CD4-positive, CD25-positive, alpha-beta regulatory T cell (primary cell): Measurements from ENCODE around the gene C10orf90. TPM values are rescaled to one million over a fixed set of nuclear protein-coding genes. Genes with fewer than 3 reads are reported as not detected.

Experiments used
- ATAC-seq, 2 donors: fragments of 150-1000 bp; cut with Tn5 transposase; one replicate each; pipeline ENCODE4 v1.10.0; 2021; ENCODE audit warnings: low read depth in 2 of 2, moderate number of reproducible peaks in 2 of 2, moderate library complexity in 1 of 2
- DNase-seq, 3 donors: peaks; one replicate each; pipeline versions ENCODE4 v3.0.0 to v3.0.0-alpha.2; 2012 to 2022; ENCODE audit warnings: mixed read lengths in 1 of 3
- H3K27ac ChIP-seq: one replicate; pipeline ENCODE4 v1.7.0; 2013; ENCODE audit warnings: mild to moderate bottlenecking, low read length; ENCODE audit not compliant: insufficient read depth, poor library complexity, severe bottlenecking
- H3K27me3 ChIP-seq: one replicate; pipeline ENCODE4 v1.7.0; 2013; ENCODE audit warnings: low read length; ENCODE audit not compliant: control insufficient read depth, insufficient read depth
- H3K36me3 ChIP-seq: one replicate; pipeline ENCODE4 v1.7.0; 2013; ENCODE audit warnings: mild to moderate bottlenecking, low read length, moderate library complexity; ENCODE audit not compliant: control insufficient read depth, insufficient read depth
- H3K4me1 ChIP-seq: 2 replicates; pipeline ENCODE4 v1.7.0; 2013; ENCODE audit warnings: mild to moderate bottlenecking, low read length; ENCODE audit not compliant: insufficient read depth, control insufficient read depth, poor library complexity, severe bottlenecking
- H3K4me3 ChIP-seq: one replicate; pipeline ENCODE4 v1.7.0; 2013; ENCODE audit warnings: low read depth, mild to moderate bottlenecking, low read length, moderate library complexity
- H3K9me3 ChIP-seq, 2 experiments: 1 replicate in 1 of 2; 2 replicates in 1 of 2; pipeline ENCODE4 v1.7.0; 2013; ENCODE audit warnings: low read length in 2 of 2, mild to moderate bottlenecking in 1 of 2, moderate library complexity in 1 of 2; ENCODE audit not compliant: control insufficient read depth in 2 of 2
- H3K27ac Mint-ChIP-seq, 3 donors: one replicate each; pipeline ENCODE4 v1.8.0; 2020 to 2022; ENCODE audit warnings: mild to moderate bottlenecking in 3 of 3, mixed read lengths in 3 of 3, moderate library complexity in 2 of 3
- H3K27me3 Mint-ChIP-seq: one replicate; pipeline ENCODE4 v1.8.0; 2022; ENCODE audit warnings: mild to moderate bottlenecking, mixed read lengths
- H3K36me3 Mint-ChIP-seq: one replicate; pipeline ENCODE4 v1.8.0; 2020; ENCODE audit warnings: mixed read lengths
- H3K4me1 Mint-ChIP-seq, 4 donors: one replicate each; pipeline ENCODE4 v1.8.0; 2020 to 2022; ENCODE audit warnings: mixed read lengths in 4 of 4, mild to moderate bottlenecking in 1 of 4
- H3K4me3 Mint-ChIP-seq, 4 donors: one replicate each; pipeline ENCODE4 v1.8.0; 2020 to 2022; ENCODE audit warnings: mild to moderate bottlenecking in 4 of 4, mixed read lengths in 4 of 4, moderate library complexity in 3 of 4
- H3K9me3 Mint-ChIP-seq, 7 donors: one replicate each; pipeline ENCODE4 v1.8.0; 2020 to 2022; ENCODE audit warnings: mixed read lengths in 7 of 7, mild to moderate bottlenecking in 3 of 7, moderate library complexity in 2 of 7
- polyA plus RNA-seq, 4 donors: library from polyadenylated mRNA; unstranded; fragments of 300-500 nt; fragmentation: Illumina TruSeq; gene quantifications; one replicate each; pipeline ENCODE4 v1.2.3, GENCODE V29; 2021
- total RNA-seq: library from RNA; stranded (reverse); gene quantifications from one replicate; pipeline ENCODE4 v1.2.3, GENCODE V29; 2022

Gene C10orf90
- total and polyA plus RNA-seq, 5 donors from 2014 or later = not detected

DNA sequence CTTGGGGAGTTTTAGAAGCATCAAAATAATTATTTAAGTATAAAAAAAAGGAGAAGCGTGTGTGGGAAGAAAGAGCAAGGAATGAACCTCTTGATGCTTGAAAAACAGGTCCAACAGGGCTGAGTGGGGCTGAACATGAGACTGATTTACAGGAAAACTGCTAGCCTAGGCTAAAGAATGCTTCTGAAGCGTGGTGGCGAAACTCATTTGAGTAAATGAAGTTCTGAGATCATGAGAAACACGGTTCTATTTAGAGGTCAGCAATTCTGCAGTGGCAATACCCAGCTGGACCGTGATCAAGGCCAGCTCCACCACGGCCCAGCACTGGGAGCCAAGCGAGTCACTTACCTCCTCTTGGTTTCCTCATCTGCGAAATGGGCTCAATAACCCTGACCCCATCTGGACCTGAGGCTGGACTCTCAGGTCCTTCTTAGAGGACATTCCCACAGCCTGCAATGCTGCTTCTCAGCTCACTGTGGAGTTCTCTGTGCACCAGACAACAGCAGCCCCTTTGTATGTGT lies 142.1 kb downstream of the C10orf90 start:
- Histone ChIP-seq H3K4me3 (no peak overlapping the region), H3K27ac (no peak overlapping the region), H3K4me1 (no peaks in the 10 kb centered on the region), H3K36me3 (no peaks in the 10 kb centered on the region), H3K9me3 (no peaks in the 10 kb centered on the region), H3K27me3 (no peaks in the 10 kb centered on the region)
- H3K27me3 Mint-ChIP-seq = peaks cover 10% of the 10 kb centered on the region
- H3K4me3 Mint-ChIP-seq = no peak overlapping the region
- H3K27ac Mint-ChIP-seq = no peak overlapping the region
- ATAC-seq = no peak
- H3K4me1 Mint-ChIP-seq = no peaks in the 10 kb centered on the region
- DNase-seq = no peak
- peaks cover 0 to 1% (median 0%) of the 10 kb centered on the region in 7 donors for H3K9me3 Mint-ChIP-seq
- no peaks in the 10 kb centered on the region for H3K36me3 Mint-ChIP-seq

DNA sequence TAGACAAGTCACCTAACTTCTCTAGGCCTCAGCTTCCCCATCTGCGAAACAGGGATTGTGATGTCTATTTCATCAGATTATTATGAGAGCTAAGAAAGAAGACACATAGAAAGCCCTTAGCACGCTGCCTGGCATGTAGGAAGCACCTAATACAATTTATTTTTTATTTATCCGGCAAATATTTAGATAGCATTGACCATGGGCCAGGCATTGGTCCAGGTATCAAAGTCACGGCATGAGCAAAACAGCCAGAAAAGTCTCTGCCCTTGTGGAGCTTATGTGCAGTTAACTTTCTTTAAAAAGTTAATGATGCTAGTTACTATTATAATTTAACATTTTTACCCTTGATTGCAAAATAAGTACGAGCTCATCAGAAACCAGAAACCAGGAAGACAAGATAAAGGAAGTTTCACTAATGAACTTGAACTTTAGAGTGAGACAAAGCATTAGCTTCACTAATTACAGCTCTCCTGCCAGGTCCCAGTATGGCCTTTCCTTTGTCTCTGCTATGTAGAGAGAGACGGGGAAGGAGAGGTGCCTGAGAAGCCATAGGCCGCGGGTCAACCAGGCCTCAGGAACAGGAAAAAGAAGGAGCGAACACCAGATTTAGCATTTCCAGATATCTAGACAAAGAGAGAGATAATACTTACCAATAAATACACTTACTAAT lies 142.7 kb downstream of the C10orf90 start:
- peaks cover 0 to 1% (median 0%) of the 10 kb centered on the region in 7 donors for H3K9me3 Mint-ChIP-seq
- Histone ChIP-seq H3K4me1 (no peaks in the 10 kb centered on the region), H3K27me3 (no peaks in the 10 kb centered on the region), H3K4me3 (no peak overlapping the region), H3K27ac (no peak overlapping the region), H3K36me3 (no peaks in the 10 kb centered on the region), H3K9me3 (no peaks in the 10 kb centered on the region)
- ATAC-seq (no peak), DNase-seq (no peak)
- no peak overlapping the region for H3K4me3 Mint-ChIP-seq
- no peaks in the 10 kb centered on the region for H3K4me1 Mint-ChIP-seq
- no peaks in the 10 kb centered on the region for H3K36me3 Mint-ChIP-seq
- peaks cover 10% of the 10 kb centered on the region for H3K27me3 Mint-ChIP-seq
- H3K27ac Mint-ChIP-seq = no peak overlapping the region

DNA sequence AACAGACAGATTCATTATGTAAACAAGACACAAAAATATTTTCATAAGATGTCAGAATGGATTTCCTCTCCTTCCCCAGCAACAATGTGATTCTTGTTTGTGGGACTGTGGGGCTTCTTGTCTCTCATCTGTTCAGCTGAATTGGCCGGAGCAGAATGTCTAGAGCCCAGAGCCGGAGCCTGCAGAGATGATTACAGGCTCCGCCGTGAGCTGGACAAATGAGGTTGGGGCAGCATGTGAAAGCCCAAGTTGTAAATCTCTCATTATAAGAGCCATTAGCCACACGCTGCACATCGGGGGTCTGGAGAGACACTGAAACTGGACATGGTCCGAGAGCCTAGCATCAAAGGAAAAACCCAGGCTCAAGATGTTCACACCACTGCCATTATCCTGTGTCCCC lies 145.2 kb downstream of the C10orf90 start:
- Mint-ChIP-seq H3K27ac (no peak overlapping the region), H3K36me3 (no peaks in the 10 kb centered on the region), H3K9me3 (peaks cover 0 to 1% (median 0%) of the 10 kb centered on the region in 7 donors), H3K27me3 (peaks cover 2% of the 10 kb centered on the region), H3K4me3 (no peak overlapping the region), H3K4me1 (no peaks in the 10 kb centered on the region)
- Histone ChIP-seq H3K36me3 (no peaks in the 10 kb centered on the region), H3K27me3 (peaks cover 2% of the 10 kb centered on the region), H3K9me3 (no peaks in the 10 kb centered on the region), H3K4me1 (no peaks in the 10 kb centered on the region), H3K4me3 (no peak overlapping the region), H3K27ac (no peak overlapping the region)
- no peak for ATAC-seq
- no peak for DNase-seq

DNA sequence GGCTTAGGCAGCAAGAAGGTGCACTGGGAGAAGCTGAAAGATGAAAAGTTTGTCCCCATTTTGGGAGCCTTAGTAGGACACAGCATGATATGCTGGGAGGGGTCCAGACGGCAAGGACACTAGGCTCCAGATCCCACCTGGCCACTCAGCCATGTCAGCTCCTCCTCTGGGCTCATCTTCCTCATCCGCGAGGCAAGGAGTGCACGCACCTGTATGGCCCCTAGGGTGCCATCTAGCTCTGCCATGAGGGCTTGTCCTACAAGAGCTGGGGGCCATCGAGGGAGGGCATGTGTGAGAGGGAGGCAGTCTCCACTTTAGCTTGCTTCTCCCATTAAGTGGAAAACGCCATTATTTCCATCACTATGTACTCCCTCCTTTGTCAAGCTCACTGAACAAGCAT lies 146.0 kb downstream of the C10orf90 start:
- Mint-ChIP-seq H3K36me3 (no peaks in the 10 kb centered on the region), H3K27ac (no peak overlapping the region), H3K27me3 (peaks cover 4% of the 10 kb centered on the region), H3K4me1 (no peaks in the 10 kb centered on the region), H3K4me3 (no peak overlapping the region), H3K9me3 (peaks cover 0 to 1% (median 0%) of the 10 kb centered on the region in 7 donors)
- no peak overlapping the region for H3K27ac ChIP-seq
- no peaks in the 10 kb centered on the region for H3K4me1 ChIP-seq
- ATAC-seq (no peak), DNase-seq (no peak)
- peaks cover 2% of the 10 kb centered on the region for H3K27me3 ChIP-seq
- H3K4me3 ChIP-seq = no peak overlapping the region
- no peaks in the 10 kb centered on the region for H3K36me3 ChIP-seq
- no peaks in the 10 kb centered on the region for H3K9me3 ChIP-seq

DNA sequence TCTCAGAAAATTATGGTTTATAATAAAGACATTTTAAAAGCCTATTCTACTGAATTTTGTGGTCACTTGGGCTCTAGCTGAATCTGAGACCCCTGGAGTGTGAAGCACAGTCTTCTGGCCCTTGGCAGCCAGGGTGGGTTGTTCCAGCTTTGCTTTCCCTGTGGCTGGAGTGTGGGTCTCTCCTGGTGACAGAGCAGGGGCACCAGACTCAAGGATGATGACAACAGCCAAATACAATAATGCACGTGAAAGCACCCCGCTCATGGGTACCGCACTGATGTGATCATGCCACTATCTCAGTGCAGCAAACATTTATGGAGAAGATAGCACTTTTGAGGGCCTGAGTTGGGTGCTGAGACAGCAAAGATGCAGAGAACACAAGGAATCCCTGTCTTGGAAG lies 147.4 kb downstream of the C10orf90 start:
- no peaks in the 10 kb centered on the region for H3K36me3 Mint-ChIP-seq
- peaks cover 0 to 1% (median 0%) of the 10 kb centered on the region in 7 donors for H3K9me3 Mint-ChIP-seq
- no peaks in the 10 kb centered on the region for H3K4me1 ChIP-seq
- ATAC-seq = no peak
- H3K36me3 ChIP-seq = no peaks in the 10 kb centered on the region
- no peak overlapping the region for H3K27ac ChIP-seq
- peaks cover 2% of the 10 kb centered on the region for H3K27me3 ChIP-seq
- H3K9me3 ChIP-seq = no peaks in the 10 kb centered on the region
- no peak overlapping the region for H3K4me3 ChIP-seq
- DNase-seq = no peak
- H3K4me3 Mint-ChIP-seq = no peak overlapping the region
- no peak overlapping the region for H3K27ac Mint-ChIP-seq
- no peaks in the 10 kb centered on the region for H3K4me1 Mint-ChIP-seq
- peaks cover 4% of the 10 kb centered on the region for H3K27me3 Mint-ChIP-seq

DNA sequence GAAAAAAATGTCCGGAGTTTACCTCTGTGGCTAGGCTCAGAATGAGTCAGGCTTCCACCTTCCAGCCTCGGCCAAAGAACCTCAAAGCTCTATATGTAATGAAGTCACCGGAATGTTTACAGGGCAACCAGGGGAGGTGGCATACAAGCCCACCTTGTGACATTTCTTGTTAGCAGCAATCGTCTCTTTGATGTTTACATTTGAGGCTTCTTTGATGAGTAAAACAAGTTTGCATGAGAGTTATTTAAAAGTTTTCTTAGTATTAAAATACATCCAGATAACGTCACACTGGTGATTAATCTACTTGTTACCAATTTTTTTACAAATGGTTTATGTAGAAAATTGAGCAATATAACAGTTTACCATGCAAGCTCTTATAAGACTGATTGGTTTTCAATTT lies 149.1 kb downstream of the C10orf90 start:
- Histone ChIP-seq H3K27me3 (peaks cover 2% of the 10 kb centered on the region), H3K4me1 (no peaks in the 10 kb centered on the region), H3K27ac (no peak overlapping the region), H3K36me3 (no peaks in the 10 kb centered on the region), H3K4me3 (no peak overlapping the region), H3K9me3 (no peaks in the 10 kb centered on the region)
- Mint-ChIP-seq H3K4me3 (no peak overlapping the region), H3K4me1 (no peaks in the 10 kb centered on the region), H3K27ac (no peak overlapping the region), H3K27me3 (peaks cover 4% of the 10 kb centered on the region), H3K9me3 (no peaks in the 10 kb centered on the region), H3K36me3 (no peaks in the 10 kb centered on the region)
- DNase-seq = no peak
- no peak for ATAC-seq

DNA sequence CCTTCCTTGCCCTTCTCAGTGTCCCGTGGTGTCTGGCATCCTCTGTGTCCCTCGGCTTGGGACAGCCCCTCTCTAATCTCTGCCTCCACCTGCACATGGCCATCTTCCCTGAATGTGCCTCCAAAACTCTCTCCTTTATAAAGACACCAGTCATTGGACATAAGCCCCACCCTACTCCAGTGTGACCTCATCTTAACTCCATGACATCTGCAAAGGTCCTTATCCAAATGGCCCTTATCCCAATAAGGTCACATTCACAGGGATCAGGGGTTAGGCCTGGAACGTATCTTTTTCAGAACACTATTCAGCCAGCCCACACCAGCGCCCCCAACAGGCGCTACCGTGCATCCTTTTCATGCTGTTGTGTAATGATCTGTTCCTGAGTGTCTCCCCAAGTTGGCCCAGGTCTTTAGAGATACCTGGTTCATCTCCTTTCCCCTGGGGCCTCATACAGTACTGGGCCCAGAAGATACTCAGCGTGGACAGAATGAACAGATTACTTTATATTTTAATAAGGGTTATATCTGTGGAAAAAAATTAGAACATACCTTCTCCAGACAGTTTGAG lies 149.7 kb downstream of the C10orf90 start:
- no peaks in the 10 kb centered on the region for H3K4me1 ChIP-seq
- H3K9me3 ChIP-seq = no peaks in the 10 kb centered on the region
- Mint-ChIP-seq H3K9me3 (no peaks in the 10 kb centered on the region), H3K27me3 (peaks cover 4% of the 10 kb centered on the region), H3K4me1 (no peaks in the 10 kb centered on the region), H3K36me3 (no peaks in the 10 kb centered on the region), H3K4me3 (no peak overlapping the region), H3K27ac (no peak overlapping the region)
- ATAC-seq (no peak), DNase-seq (no peak)
- H3K27ac ChIP-seq = no peak overlapping the region
- no peaks in the 10 kb centered on the region for H3K36me3 ChIP-seq
- H3K27me3 ChIP-seq = peaks cover 2% of the 10 kb centered on the region
- H3K4me3 ChIP-seq = no peak overlapping the region

DNA sequence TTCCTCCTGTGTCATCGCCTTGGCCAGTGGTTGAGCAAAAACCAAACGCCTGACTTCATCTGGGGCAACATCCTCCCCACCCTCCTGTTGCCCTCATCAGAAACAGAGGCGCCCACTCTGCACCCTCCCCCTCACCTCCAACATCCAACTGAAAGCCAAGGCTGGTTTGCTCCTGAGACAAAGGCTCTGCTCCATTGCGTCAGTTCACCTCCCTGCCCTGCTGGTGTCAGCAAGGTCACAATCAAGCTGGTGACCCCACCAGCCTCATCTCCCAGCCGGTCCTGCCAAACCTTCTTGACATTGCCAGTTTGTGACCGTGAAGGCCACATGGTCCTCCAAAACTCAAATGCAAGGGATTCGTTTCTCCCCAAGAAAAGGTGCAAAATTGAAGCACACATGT lies 150.5 kb downstream of the C10orf90 start:
- no peak for ATAC-seq
- Mint-ChIP-seq H3K36me3 (no peaks in the 10 kb centered on the region), H3K4me1 (no peaks in the 10 kb centered on the region), H3K27me3 (peaks cover 4% of the 10 kb centered on the region), H3K9me3 (no peaks in the 10 kb centered on the region), H3K27ac (no peak overlapping the region), H3K4me3 (no peak overlapping the region)
- Histone ChIP-seq H3K4me3 (no peak overlapping the region), H3K4me1 (no peaks in the 10 kb centered on the region), H3K36me3 (no peaks in the 10 kb centered on the region), H3K27me3 (peaks cover 2% of the 10 kb centered on the region), H3K9me3 (no peaks in the 10 kb centered on the region), H3K27ac (no peak overlapping the region)
- no peak for DNase-seq
